G401 (cell line): ENCODE measurements around the gene DOK1. TPM values are rescaled to one million over a fixed set of nuclear protein-coding genes. Genes with fewer than 3 reads are reported as not detected.
A peak's percentile ranks its signal among the peaks of the same experiment; 100 is the strongest.

ENCODE experiments used
- DNase-seq: peaks from one replicate; pipeline ENCODE4 v3.0.0-alpha.2; 2015; ENCODE audit warnings: low spot score
- in situ Hi-C: cut with HindIII; loops from 2 replicates; pipeline ENCODE4 v1.10.0; 2016; ENCODE audit warnings: low sequenced_read_pairs, mixed read lengths
- total RNA-seq: library from RNA; depleted of rRNA; stranded (reverse); fragments of >200 nt; shearing (Covaris generic); gene quantifications from 2 replicates; pipeline ENCODE4 v1.2.3, GENCODE V29; 2014; rRNA removed

The DOK1 gene
- 28.7 and 41.5 TPM in 2 replicates for total RNA-seq

DNA sequence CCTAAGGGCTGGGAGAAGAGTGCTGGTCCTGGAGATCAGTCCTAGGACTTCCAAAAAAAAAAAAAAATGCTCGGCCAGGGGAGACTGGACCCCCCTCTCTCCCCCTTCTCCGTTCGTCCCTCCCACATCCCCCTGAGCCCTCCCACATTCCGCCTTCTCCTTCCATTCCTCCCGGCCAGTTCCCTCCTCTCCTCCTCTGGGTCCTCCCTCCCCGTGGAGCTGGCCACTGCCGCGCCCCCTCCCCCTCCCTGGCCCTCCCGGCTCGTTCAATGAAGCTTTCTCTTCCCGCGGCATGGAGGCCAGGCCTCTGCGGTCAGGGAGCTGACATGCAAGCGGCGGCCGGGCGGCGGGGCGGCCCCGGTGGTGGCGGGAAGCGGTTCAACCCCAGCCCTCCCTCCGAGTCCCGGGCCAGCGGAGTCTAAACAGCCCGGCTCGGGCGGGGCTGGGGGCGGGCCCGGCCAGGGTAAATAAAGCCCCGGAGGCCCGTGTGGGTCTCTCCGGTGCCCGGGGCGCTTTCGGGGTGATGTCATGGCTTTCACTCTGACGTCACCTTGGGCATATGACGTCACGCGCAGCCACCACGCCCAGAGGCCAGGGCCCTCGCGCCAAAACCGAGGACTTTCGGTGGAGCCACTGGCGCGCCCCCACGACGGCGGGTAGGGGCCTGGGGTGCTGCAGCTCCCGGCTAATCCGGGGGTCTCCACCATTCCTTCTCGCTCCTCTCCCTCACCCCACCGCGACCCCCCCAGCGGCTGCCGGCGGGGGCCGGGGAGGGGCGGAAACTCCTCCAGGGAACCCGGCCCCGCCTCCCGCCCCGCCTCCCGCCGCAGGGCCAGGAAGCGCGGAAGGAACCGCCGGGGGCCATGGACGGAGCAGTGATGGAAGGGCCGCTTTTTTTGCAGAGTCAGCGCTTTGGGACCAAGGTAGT, at the start of gene DOK1, which contains the start of gene LOXL3:
Gene DOK1 (plus strand): TSS at position 829 of the 928 bp plus-strand sequence. CDS start 35 bp downstream, at position 864.
Gene LOXL3 (minus strand): TSS at position 51 of the 928 bp plus-strand sequence. CDS start 1,308 bp downstream, outside the sequence.
- DNase-seq = peak; percentile 49
- in situ Hi-C loops = no loop called here

GRCh38 chr2:74505448-74506246, 48.9 kb upstream of the DOK1 start:
- in situ Hi-C loops = no loop called here
- no peak for DNase-seq

GRCh38 chr2:74507145-74507925, 47.2 kb upstream of the DOK1 start, which contains the start of gene PCGF1:
TSS of gene PCGF1 (minus strand) at chr2:74507695. CDS start at chr2:74507668, 27 bp downstream.
- in situ Hi-C loops = no loop called here

GRCh38 chr2:74507926-74508520, 46.5 kb upstream of the DOK1 start:
- peak; percentile 59 for DNase-seq
- in situ Hi-C loops = no loop called here

More at GRCh38 chr2:74507145-74507925, 47.2 kb upstream of the DOK1 start, which contains the start of gene PCGF1:
- peak; percentile 99 for DNase-seq

GRCh38 chr2:74510272-74510671, 44.2 kb upstream of the DOK1 start:
- DNase-seq = no peak
- in situ Hi-C loops = no loop called here

GRCh38 chr2:74511104-74511989, 43.2 kb upstream of the DOK1 start:
- no peak for DNase-seq
- in situ Hi-C loops = no loop called here

- DNase-seq = no peak
- in situ Hi-C loops = no loop called here
Observed at GRCh38 chr2:74512744-74513604, 41.5 kb upstream of the DOK1 start.

- in situ Hi-C loops = no loop called here
- DNase-seq = no peak
Observed at GRCh38 chr2:74513605-74514367, 40.7 kb upstream of the DOK1 start.

GRCh38 chr2:74514368-74515270, 39.9 kb upstream of the DOK1 start, which contains the start of gene TLX2:
TSS of gene TLX2 (plus strand) at chr2:74514450. CDS start at chr2:74514807, 357 bp downstream.
- DNase-seq = no peak
- in situ Hi-C loops = no loop called here

DNA sequence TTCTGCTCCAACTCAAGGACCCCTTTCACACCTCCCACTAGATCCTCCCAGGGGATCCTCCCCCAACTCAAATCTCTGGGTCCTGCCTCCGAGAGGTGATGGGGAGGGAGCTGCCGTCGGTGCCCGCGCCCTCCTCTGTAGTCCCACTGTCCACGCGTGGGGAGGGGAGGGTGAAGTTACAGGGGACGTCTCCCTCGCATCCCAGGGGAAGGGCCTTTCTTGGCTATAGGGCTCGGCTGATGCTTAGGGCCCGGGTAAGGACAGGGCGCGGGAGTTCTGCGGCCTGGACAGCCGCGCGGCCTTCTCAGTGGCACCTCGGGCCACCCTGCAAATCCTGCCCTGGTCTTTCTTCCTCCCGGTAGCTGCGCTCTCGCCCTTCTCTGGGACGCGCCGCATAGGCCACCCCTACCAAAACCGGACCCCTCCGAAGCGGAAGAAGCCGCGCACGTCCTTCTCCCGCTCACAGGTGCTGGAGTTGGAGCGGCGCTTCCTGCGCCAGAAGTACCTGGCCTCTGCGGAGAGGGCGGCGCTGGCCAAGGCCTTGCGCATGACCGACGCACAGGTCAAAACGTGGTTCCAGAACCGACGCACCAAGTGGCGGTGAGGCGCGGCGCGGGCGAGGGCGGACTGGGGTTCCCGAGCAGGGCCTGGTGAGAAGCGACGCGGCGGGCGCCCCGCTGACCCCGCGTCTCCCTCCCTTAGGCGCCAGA, 39.1 kb upstream of the DOK1 start:
- in situ Hi-C loops = no loop called here
- no peak for DNase-seq

DNA sequence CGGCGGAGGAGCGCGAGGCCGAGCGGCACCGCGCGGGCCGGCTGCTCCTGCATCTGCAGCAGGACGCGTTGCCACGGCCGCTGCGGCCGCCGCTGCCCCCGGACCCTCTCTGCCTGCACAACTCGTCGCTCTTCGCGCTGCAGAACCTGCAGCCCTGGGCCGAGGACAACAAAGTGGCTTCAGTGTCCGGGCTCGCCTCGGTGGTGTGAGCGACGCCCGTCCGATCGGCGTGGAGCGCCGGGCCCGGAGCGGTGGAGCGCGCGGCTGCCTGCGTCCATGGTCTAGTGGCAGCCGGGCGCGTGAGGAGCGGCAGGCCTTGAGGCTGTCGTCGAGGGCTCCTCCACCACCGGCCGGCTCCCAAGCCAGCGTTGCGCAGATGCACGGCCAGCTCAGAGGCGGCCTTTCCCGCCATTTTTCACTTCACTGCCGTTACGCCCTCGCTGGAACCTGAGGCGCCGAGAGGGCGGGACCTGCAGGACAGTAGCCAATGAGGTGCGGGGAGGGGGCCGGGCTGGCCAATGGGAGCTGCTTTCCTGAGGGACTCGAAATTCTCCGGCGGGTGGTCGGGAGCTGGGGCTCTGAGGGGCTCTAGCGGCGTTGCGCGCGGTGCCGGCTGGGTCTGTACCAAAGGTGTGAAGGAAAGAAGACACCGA, 38.4 kb upstream of the DOK1 start:
- in situ Hi-C loops = no loop called here
- peak; percentile 50 for DNase-seq

DNA sequence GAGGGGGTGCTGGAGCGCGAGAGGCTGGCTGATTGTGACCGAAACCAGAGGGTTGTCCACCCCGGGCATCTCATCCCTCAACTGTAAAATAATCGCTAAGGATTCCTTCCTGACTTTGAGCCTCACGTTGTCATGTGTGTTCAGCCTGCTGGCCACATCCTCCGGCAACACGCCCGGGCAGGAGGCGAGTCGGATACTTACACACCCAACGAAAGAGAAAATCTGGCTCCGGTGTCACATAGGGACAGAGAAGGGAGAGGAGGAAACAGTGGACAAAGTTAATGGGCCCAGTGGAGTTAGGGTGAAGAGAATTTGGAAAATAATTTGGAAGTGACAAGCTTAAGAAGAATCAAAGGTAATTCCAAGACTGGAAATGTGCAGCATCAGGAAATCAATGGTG, 37.9 kb upstream of the DOK1 start:
- DNase-seq = no peak
- in situ Hi-C loops = no loop called here

DNA sequence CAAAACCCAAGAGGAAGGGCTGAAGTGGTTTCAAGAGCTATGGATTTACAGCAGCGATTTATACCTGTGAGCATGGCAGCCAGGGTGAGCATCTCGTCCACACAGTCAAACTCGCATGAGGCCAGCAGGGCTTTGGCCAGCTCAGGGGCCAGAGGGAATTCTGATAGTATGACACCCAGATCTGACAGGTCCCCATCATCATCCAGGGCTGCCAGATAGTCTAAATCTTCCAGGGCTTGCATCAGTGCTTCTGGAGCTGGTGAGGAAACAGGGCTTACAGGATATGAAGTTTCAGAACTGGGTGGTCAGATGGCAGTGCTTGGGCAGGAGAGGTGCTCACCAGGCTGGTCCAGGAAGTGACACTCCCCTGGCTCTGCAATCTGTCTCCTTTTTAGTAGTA, 32.0 kb upstream of the DOK1 start:
- in situ Hi-C loops = no loop called here
- DNase-seq = no peak

DNA sequence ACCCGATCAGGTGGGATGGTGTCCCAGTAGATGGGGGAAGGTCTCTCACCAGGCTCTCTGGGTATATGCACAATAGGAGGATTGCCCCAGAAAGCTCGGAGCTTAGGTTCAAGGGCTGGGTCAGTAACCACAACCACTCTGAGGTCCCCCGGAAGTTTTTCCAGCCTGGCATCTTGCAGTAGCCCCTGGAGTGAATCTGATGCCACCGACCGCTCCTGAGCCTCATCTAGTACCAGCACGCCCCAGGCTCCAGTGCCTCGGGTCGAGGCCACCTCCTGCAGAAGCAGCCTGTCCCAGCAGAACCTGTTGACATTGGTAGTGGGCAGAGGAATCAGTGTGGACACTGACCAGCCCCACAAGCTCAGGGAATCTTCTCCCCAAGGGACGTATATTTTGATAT, 30.5 kb upstream of the DOK1 start:
- in situ Hi-C loops = no loop called here
- no peak for DNase-seq
